ENCODE results near the gene UGP2. TPM values are rescaled to one million over a fixed set of nuclear protein-coding genes. Genes with fewer than 3 reads are reported as not detected.
"Not testable (repeated sequence)": the region's sequence is repeated elsewhere in the genome, so short reads cannot be mapped to it uniquely, and the experiment has no call there.

The UGP2 gene
- polyA plus RNA-seq = 100 to 1,000 TPM in 3 of 4 donors, 10 to 100 TPM in 1; 73.8 to 156 (median 112) TPM
- long read RNA-seq, donor 1 = 0 reads
- long read RNA-seq, donor 2, transcript UGP2-202 (10 exons, 2,136 nt) = major isoform, 15 of 20 reads
- long read RNA-seq, donor 2, partial matches to known transcripts = 0 of 20 reads
- long read RNA-seq, donor 2, other reads (novel, unspliced or antisense) = 0 of 20 reads
- long read RNA-seq, donor 3, partial matches to known transcripts = 28 of 37 reads
- long read RNA-seq, donor 3, other reads (novel, unspliced or antisense) = 0 of 37 reads
- long read RNA-seq, donor 4 = 0 reads
- long read RNA-seq, donor 5, partial matches to known transcripts = 0 of 2 reads
- long read RNA-seq, donor 5, other reads (novel, unspliced or antisense) = 0 of 2 reads
- long read RNA-seq, donor 6, transcript UGP2-202 (10 exons, 2,136 nt) = major isoform, 13 of 17 reads
- long read RNA-seq, donor 6, partial matches to known transcripts = 0 of 17 reads
- long read RNA-seq, donor 6, other reads (novel, unspliced or antisense) = 0 of 17 reads
- long read RNA-seq, donor 7 = 0 reads
- long read RNA-seq, donor 8, transcript UGP2-201 (10 exons, 2,338 nt) = major isoform, 5 of 7 reads
- long read RNA-seq, donor 8, partial matches to known transcripts = 0 of 7 reads
- long read RNA-seq, donor 8, other reads (novel, unspliced or antisense) = 0 of 7 reads
- long read RNA-seq, donor 9, partial matches to known transcripts = 0 of 4 reads
- long read RNA-seq, donor 9, other reads (novel, unspliced or antisense) = 0 of 4 reads
- long read RNA-seq, donor 10, transcript UGP2-202 (10 exons, 2,136 nt) = major isoform, 18 of 46 reads
- long read RNA-seq, donor 10, transcript UGP2-201 (10 exons, 2,338 nt) = minor isoform, 11 of 46 reads
- long read RNA-seq, donor 10, partial matches to known transcripts = 16 of 46 reads
- long read RNA-seq, donor 10, other reads (novel, unspliced or antisense) = 0 of 46 reads

DNA sequence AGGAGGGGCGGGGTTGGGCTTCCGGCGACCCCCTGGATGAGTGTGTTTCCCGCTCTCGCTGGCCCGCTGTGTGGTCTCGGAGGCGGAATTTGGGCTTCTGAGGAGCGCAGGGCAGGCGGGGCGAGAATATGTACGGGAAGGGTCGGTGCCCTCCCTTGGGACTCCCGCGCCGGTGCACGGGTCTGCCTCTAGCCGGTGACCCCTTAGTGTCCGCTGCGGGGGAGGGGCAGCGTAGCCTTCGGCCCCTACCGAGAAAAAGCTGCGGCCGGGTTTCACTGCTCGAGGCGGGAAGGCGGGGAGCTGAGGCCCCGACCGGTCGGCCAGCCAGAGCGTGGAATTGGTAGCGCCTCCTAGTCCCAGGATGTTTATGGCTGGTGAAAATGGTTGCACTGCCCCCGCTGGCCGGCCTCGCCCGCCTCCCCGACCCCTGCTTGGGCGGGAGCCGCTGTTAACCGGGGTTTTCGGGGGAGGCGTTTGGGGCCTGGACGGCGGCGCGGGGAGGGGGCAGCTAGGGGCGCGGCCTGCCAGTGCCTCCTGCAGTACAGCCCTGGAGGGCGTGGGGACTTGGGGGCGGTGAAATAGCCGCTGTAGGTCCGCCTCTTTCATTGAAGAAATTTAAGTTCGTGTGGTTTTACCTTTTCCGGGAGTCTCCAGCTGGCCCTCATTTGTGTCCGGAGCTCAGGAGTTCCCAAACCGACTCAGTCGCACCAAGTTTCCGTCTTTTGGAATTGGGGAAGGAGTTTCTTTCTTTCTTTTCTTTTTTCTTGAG lies at the start of gene UGP2:
TSS of gene UGP2 (plus strand) at position 643 of the 769 bp plus-strand sequence. CDS start 290 bp downstream, outside the sequence.
- H3K27me3 ChIP-seq (ENCODE audit: control insufficient read depth in 3 of 3, insufficient read depth in 3 of 3, low read length in 3 of 3) = no peaks in the 10 kb centered on the region
- H3K36me3 ChIP-seq (ENCODE audit: control insufficient read depth in 3 of 3, insufficient read depth in 2 of 3, low read depth in 1 of 3, low read length in 3 of 3) = no peaks in the 10 kb centered on the region
- H3K27ac ChIP-seq (ENCODE audit: low read depth in 1 of 3, low read length in 2 of 3) = peak within 1 kb of the TSS; percentile 88 to 99 (median 99)
- no peaks in the 10 kb centered on the region for H3K9me3 ChIP-seq (ENCODE audit: control insufficient read depth in 2 of 2, insufficient read depth in 1 of 2, low read depth in 1 of 2, low read length in 1 of 2)
- peaks cover 4 to 7% (median 7%) of the 10 kb centered on the region in 3 donors for H3K4me1 ChIP-seq (ENCODE audit: control insufficient read depth in 3 of 3, insufficient read depth in 2 of 3, low read depth in 1 of 3, low read length in 2 of 3)
- peak within 1 kb of the TSS; percentile 56 to 96 (median 75) for H3K4me3 ChIP-seq (ENCODE audit: low read depth in 1 of 3, low read length in 3 of 3)
- DNase-seq (peak; percentile 88 to 93), FAIRE-seq (no peak)
- 0 to 1% (median 0%) methylated on average over 50 to 59 of the region's 59 CpGs for WGBS, 3 donors

DNA sequence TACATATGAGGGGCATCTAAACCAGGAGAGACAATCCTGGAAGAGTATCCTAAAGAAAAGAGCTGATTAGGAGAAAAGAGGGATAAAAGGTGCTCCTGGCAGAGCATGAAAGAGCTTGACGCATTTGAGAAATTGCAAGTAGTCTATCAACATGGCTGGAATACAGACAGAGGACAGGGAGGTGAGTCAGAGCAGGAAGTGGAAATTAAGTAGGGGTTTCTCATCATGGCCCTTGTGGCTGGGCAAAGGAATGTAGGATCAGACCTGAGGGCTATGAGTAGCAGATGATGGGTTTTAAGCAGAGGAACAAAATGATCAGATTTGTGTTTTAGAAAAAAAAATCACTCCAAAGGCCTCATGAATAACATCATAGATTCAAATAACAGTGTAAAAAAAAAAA lies 49.2 kb upstream of the UGP2 start:
- FAIRE-seq = no peak
- Histone ChIP-seq H3K4me3 (ENCODE audit: low read depth in 1 of 3, low read length in 3 of 3) (no peak overlapping the region), H3K36me3 (ENCODE audit: control insufficient read depth in 3 of 3, insufficient read depth in 2 of 3, low read depth in 1 of 3, low read length in 3 of 3) (no peaks in the 10 kb centered on the region)

DNA sequence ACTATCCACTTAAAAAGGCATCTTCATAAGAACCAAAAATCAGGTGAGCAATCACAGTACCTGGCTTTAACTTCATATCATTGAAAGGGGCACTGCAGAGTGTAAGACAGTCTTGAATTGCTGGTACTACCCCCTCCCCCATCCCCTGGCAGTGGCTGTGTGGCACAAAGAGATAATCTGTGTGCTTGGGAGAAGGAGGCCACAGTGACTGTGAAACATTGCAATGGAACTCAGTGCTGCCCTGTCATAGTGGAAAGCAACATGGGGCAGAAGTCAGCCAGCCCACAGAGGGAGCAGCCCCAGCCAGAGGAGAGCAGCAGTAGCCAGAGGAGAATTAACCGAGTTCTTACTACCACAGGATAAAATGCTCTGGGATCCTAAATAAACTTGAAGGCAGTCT lies 45.3 kb upstream of the UGP2 start:
- no peaks in the 10 kb centered on the region for H3K4me1 ChIP-seq (ENCODE audit: control insufficient read depth in 3 of 3, insufficient read depth in 2 of 3, low read depth in 1 of 3, low read length in 2 of 3)
- 95 to 100% (median 100%) methylated on average over 1 of the region's 1 CpG for WGBS, 3 donors
- no peaks in the 10 kb centered on the region for H3K36me3 ChIP-seq (ENCODE audit: control insufficient read depth in 3 of 3, insufficient read depth in 2 of 3, low read depth in 1 of 3, low read length in 3 of 3)
- DNase-seq (no peak), FAIRE-seq (no peak)
- no peaks in the 10 kb centered on the region for H3K27me3 ChIP-seq (ENCODE audit: control insufficient read depth in 3 of 3, insufficient read depth in 3 of 3, low read length in 3 of 3)
- H3K4me3 ChIP-seq (ENCODE audit: low read depth in 1 of 3, low read length in 3 of 3) = no peak overlapping the region
- no peaks in the 10 kb centered on the region for H3K9me3 ChIP-seq (ENCODE audit: control insufficient read depth in 2 of 2, insufficient read depth in 1 of 2, low read depth in 1 of 2, low read length in 1 of 2)
- no peak overlapping the region for H3K27ac ChIP-seq (ENCODE audit: low read depth in 1 of 3, low read length in 2 of 3)

More for the DNA sequence above, 49.2 kb upstream of the UGP2 start:
- 90 to 97% (median 92%) methylated on average over 1 of the region's 1 CpG for WGBS, 3 donors
- Histone ChIP-seq H3K4me1 (ENCODE audit: control insufficient read depth in 3 of 3, insufficient read depth in 2 of 3, low read depth in 1 of 3, low read length in 2 of 3) (no peaks in the 10 kb centered on the region), H3K9me3 (ENCODE audit: control insufficient read depth in 2 of 2, insufficient read depth in 1 of 2, low read depth in 1 of 2, low read length in 1 of 2) (no peaks in the 10 kb centered on the region), H3K27ac (ENCODE audit: low read depth in 1 of 3, low read length in 2 of 3) (no peak overlapping the region), H3K27me3 (ENCODE audit: control insufficient read depth in 3 of 3, insufficient read depth in 3 of 3, low read length in 3 of 3) (no peaks in the 10 kb centered on the region)
- no peak for DNase-seq

DNA sequence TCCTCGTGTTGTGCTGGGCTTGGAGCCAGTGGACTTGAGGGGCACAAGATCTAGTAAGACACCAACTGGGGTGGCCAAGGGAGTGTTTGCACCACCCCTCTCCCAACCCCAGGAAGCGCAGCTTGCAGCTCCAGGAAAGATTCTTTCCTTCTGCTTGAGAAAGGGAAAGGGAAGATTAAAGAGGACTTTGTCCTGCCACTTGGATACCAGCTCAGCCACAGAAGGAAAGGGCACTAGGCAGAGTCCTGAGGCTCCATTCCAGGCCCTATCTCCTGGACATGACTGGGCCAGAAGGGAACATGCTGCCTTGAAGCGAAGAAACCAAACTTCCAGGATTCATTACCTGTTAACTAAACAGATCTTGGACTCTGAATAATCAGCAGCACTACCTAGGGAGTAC lies 44.9 kb upstream of the UGP2 start:
- Histone ChIP-seq H3K4me3 (ENCODE audit: low read depth in 1 of 3, low read length in 3 of 3) (no peak overlapping the region), H3K27ac (ENCODE audit: low read depth in 1 of 3, low read length in 2 of 3) (no peak overlapping the region), H3K27me3 (ENCODE audit: control insufficient read depth in 3 of 3, insufficient read depth in 3 of 3, low read length in 3 of 3) (no peaks in the 10 kb centered on the region), H3K9me3 (ENCODE audit: control insufficient read depth in 2 of 2, insufficient read depth in 1 of 2, low read depth in 1 of 2, low read length in 1 of 2) (no peaks in the 10 kb centered on the region), H3K36me3 (ENCODE audit: control insufficient read depth in 3 of 3, insufficient read depth in 2 of 3, low read depth in 1 of 3, low read length in 3 of 3) (no peaks in the 10 kb centered on the region), H3K4me1 (ENCODE audit: control insufficient read depth in 3 of 3, insufficient read depth in 2 of 3, low read depth in 1 of 3, low read length in 2 of 3) (no peaks in the 10 kb centered on the region)
- DNase-seq (no peak), FAIRE-seq (no peak)
- WGBS, 3 donors = 89 to 95% (median 89%) methylated on average over 3 of the region's 3 CpGs

- Histone ChIP-seq H3K27ac (ENCODE audit: low read depth in 1 of 3, low read length in 2 of 3) (no peak overlapping the region), H3K27me3 (ENCODE audit: control insufficient read depth in 3 of 3, insufficient read depth in 3 of 3, low read length in 3 of 3) (no peaks in the 10 kb centered on the region), H3K9me3 (ENCODE audit: control insufficient read depth in 2 of 2, insufficient read depth in 1 of 2, low read depth in 1 of 2, low read length in 1 of 2) (peaks cover 0 to 3% of the 10 kb centered on the region in 2 donors), H3K36me3 (ENCODE audit: control insufficient read depth in 3 of 3, insufficient read depth in 2 of 3, low read depth in 1 of 3, low read length in 3 of 3) (no peaks in the 10 kb centered on the region), H3K4me3 (ENCODE audit: low read depth in 1 of 3, low read length in 3 of 3) (no peak overlapping the region), H3K4me1 (ENCODE audit: control insufficient read depth in 3 of 3, insufficient read depth in 2 of 3, low read depth in 1 of 3, low read length in 2 of 3) (no peaks in the 10 kb centered on the region)
- 91 to 94% (median 92%) methylated on average over 6 of the region's 6 CpGs for WGBS, 3 donors
- DNase-seq (no peak), FAIRE-seq (no peak)
Measured at GRCh38 chr2:63801455-63801854, 40.2 kb upstream of the UGP2 start.

- H3K27ac ChIP-seq (ENCODE audit: low read depth in 1 of 3, low read length in 2 of 3) = no peak overlapping the region
- H3K4me1 ChIP-seq (ENCODE audit: control insufficient read depth in 3 of 3, insufficient read depth in 2 of 3, low read depth in 1 of 3, low read length in 2 of 3) = no peaks in the 10 kb centered on the region
- H3K9me3 ChIP-seq (ENCODE audit: control insufficient read depth in 2 of 2, insufficient read depth in 1 of 2, low read depth in 1 of 2, low read length in 1 of 2) = peaks cover 0 to 8% of the 10 kb centered on the region in 2 donors
- FAIRE-seq (no peak), DNase-seq (no peak)
- no peaks in the 10 kb centered on the region for H3K27me3 ChIP-seq (ENCODE audit: control insufficient read depth in 3 of 3, insufficient read depth in 3 of 3, low read length in 3 of 3)
- H3K4me3 ChIP-seq (ENCODE audit: low read depth in 1 of 3, low read length in 3 of 3) = no peak overlapping the region
- H3K36me3 ChIP-seq (ENCODE audit: control insufficient read depth in 3 of 3, insufficient read depth in 2 of 3, low read depth in 1 of 3, low read length in 3 of 3) = no peaks in the 10 kb centered on the region
Measured at GRCh38 chr2:63805412-63805811, 36.3 kb upstream of the UGP2 start.

DNA sequence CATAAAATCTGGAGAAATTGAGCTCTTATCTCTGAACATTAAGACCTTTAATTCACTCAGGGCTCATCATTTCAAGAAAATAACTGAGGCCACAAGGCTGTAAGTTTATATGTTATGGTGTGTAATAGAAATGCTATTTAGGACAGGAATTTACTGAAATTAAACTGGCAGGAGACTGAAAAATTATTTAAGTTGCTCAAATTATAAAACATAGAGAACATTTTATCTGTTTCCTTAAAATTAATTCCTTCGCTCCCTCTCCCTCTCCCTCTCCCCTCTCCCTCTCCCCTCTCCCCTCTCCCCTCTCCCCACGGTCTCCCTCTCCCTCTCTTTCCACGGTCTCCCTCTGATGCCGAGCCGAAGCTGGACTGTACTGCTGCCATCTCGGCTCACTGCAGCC lies 33.7 kb upstream of the UGP2 start:
- not testable (repeated sequence) for H3K4me1 ChIP-seq (ENCODE audit: control insufficient read depth in 3 of 3, insufficient read depth in 2 of 3, low read depth in 1 of 3, low read length in 2 of 3); FAIRE-seq
- 91 to 100% (median 100%) methylated on average over 1 to 2 of the region's 6 CpGs for WGBS, 3 donors

GRCh38 chr2:63808911-63809310 lies 32.8 kb upstream of the UGP2 start:
- not testable (repeated sequence) for H3K4me3 ChIP-seq (ENCODE audit: low read depth in 1 of 3, low read length in 3 of 3); H3K36me3 ChIP-seq (ENCODE audit: control insufficient read depth in 3 of 3, insufficient read depth in 2 of 3, low read depth in 1 of 3, low read length in 3 of 3); H3K9me3 ChIP-seq (ENCODE audit: control insufficient read depth in 2 of 2, insufficient read depth in 1 of 2, low read depth in 1 of 2, low read length in 1 of 2); H3K27ac ChIP-seq (ENCODE audit: low read depth in 1 of 3, low read length in 2 of 3); FAIRE-seq; DNase-seq; H3K27me3 ChIP-seq (ENCODE audit: control insufficient read depth in 3 of 3, insufficient read depth in 3 of 3, low read length in 3 of 3); H3K4me1 ChIP-seq (ENCODE audit: control insufficient read depth in 3 of 3, insufficient read depth in 2 of 3, low read depth in 1 of 3, low read length in 2 of 3)
- 94 to 97% (median 97%) methylated on average over 21 to 29 of the region's 29 CpGs for WGBS, 3 donors

More for the DNA sequence above, 33.7 kb upstream of the UGP2 start:
- DNase-seq; H3K27me3 ChIP-seq (ENCODE audit: control insufficient read depth in 3 of 3, insufficient read depth in 3 of 3, low read length in 3 of 3); H3K4me3 ChIP-seq (ENCODE audit: low read depth in 1 of 3, low read length in 3 of 3); H3K36me3 ChIP-seq (ENCODE audit: control insufficient read depth in 3 of 3, insufficient read depth in 2 of 3, low read depth in 1 of 3, low read length in 3 of 3); H3K27ac ChIP-seq (ENCODE audit: low read depth in 1 of 3, low read length in 2 of 3); H3K9me3 ChIP-seq (ENCODE audit: control insufficient read depth in 2 of 2, insufficient read depth in 1 of 2, low read depth in 1 of 2, low read length in 1 of 2): not testable (repeated sequence)
